BJ (cell line): ENCODE results near the gene ADARB2. TPM values are rescaled to one million over a fixed set of nuclear protein-coding genes. Genes with fewer than 3 reads are reported as not detected.

Experiments used
- CTCF ChIA-PET: fragments of 350-600 bp; formaldehyde crosslinking; extraction: SDS; loops from one replicate; lab custom pipeline; 2021; ENCODE audit warnings: antibody characterized with exemption, inconsistent platforms; lab: Yijun Ruan, JAX
- POLR2A ChIA-PET: fragments of 300-600 bp; sonication (Branson Sonifier 250); formaldehyde crosslinking; extraction: SDS; loops from one replicate; lab custom pipeline; 2021; ENCODE audit warnings: antibody characterized with exemption; lab: Charles Lee
- DNase-seq: peaks from one replicate; pipeline ENCODE4 v3.0.0-alpha.2; 2011; ENCODE audit warnings: low read depth
- H3K27me3 ChIP-seq: 2 replicates; pipeline ENCODE4 v1.6.0; 2011; ENCODE audit warnings: low read length; ENCODE audit not compliant: control insufficient read depth, insufficient read depth
- H3K36me3 ChIP-seq: 2 replicates; pipeline ENCODE4 v1.5.1; 2011; ENCODE audit warnings: low read length; ENCODE audit not compliant: control insufficient read depth, insufficient read depth
- H3K4me3 ChIP-seq: 2 replicates; pipeline ENCODE4 v1.5.1; 2011; ENCODE audit warnings: low read depth, mild to moderate bottlenecking, control low read depth, low read length
- polyA plus RNA-seq: library from polyadenylated mRNA; depleted of rRNA; stranded (reverse); fragments of >200 nt; gene quantifications from 2 replicates; pipeline ENCODE4 v1.2.3, GENCODE V29; 2011
- TF ChIP-seq, protein P1 (sequence below): IDR thresholded peaks from 2 replicates; pipeline ENCODE4 v1.5.1; 2011; ENCODE audit warnings: low read depth, mild to moderate bottlenecking, control low read depth, inconsistent platforms, low read length, moderate library complexity; ENCODE audit not compliant: insufficient read depth

ADARB2 gene
- polyA plus RNA-seq, 1 experiment: not detected

DNA sequence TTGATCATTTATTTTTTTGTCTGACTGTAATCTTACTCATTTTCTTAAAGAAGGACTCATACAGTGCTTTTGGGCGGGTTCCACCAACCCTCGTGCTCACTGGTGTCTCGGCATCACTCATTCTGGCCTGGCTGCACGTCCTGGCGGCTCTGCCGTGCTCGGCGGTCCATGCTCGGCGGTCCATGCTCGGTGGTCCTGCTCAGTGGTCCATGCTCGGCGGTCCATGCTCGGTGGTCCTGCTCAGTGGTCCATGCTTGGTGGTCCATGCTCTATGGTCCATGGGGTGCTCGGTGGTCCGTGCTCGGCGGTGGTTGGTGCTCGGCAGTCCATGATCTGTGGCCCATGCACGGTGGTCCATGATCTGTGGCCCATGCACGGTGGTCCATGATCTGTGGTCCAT is 608.7 kb downstream of the ADARB2 start:
- no peak for DNase-seq
- Histone ChIP-seq H3K4me3 (no peak overlapping the region), H3K27me3 (no peaks in the 10 kb centered on the region), H3K36me3 (peaks cover 20% of the 10 kb centered on the region)
- ChIA-PET CTCF (interaction anchor here (1.1 kb wide), 1 partner anchor 18 kb away, joined by 7 read pairs; no protein-coding TSS in a partner anchor), POLR2A (no interaction called here)
- TF ChIP-seq, protein P1, sequence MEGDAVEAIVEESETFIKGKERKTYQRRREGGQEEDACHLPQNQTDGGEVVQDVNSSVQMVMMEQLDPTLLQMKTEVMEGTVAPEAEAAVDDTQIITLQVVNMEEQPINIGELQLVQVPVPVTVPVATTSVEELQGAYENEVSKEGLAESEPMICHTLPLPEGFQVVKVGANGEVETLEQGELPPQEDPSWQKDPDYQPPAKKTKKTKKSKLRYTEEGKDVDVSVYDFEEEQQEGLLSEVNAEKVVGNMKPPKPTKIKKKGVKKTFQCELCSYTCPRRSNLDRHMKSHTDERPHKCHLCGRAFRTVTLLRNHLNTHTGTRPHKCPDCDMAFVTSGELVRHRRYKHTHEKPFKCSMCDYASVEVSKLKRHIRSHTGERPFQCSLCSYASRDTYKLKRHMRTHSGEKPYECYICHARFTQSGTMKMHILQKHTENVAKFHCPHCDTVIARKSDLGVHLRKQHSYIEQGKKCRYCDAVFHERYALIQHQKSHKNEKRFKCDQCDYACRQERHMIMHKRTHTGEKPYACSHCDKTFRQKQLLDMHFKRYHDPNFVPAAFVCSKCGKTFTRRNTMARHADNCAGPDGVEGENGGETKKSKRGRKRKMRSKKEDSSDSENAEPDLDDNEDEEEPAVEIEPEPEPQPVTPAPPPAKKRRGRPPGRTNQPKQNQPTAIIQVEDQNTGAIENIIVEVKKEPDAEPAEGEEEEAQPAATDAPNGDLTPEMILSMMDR: no peak

DNA sequence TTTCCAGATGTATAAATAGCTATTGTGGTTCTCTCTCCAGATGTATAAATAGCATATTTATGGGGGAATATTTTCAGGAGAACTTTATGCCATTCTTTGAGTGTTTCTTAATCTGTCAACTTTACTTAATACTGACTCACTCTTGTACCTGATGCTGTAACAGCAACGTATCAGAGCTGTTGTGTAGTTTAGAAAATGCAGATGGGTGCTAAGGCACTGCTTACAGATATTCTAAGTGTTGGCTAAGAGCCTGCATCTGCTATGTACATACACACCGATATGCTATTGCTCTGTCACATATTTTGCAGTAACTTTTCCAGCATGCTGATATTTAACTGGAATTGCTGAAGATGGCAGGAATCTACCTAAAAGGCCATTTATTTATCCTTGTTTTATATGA is 609.2 kb downstream of the ADARB2 start:
- ChIA-PET POLR2A (no interaction called here), CTCF (interaction anchor here (1.1 kb wide), 1 partner anchor 18 kb away, joined by 7 read pairs; no protein-coding TSS in a partner anchor)
- no peak for DNase-seq

DNA sequence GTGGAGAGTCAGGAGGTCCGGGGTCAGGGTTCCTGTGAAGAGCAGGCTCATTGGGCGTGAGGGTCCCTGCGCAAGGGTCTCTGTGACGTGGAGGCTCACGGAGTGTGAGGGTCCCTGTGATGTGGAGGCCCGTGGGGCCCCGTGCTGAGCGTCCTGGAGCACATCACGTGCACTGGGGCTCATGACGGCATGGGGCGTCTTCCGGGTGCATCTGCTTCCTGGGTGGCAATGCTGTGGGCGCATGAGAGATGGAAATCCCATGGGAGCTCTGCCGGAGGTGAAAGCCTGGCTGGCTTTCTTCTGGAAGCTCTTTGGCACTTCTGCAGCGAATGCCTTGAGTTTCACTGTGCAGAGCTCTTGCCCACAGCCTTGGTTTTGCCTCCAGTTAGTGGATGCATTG is 609.7 kb downstream of the ADARB2 start:
- H3K27me3 ChIP-seq: no peaks in the 10 kb centered on the region
- no peak for DNase-seq
- H3K4me3 ChIP-seq: no peak overlapping the region
- CTCF ChIA-PET: interaction anchor here (1.1 kb wide), 1 partner anchor 17 kb away, joined by 7 read pairs; no protein-coding TSS in a partner anchor
- POLR2A ChIA-PET: no interaction called here
- peaks cover 20% of the 10 kb centered on the region for H3K36me3 ChIP-seq
- TF ChIP-seq, protein P1: no peak

More for the DNA sequence above, 609.2 kb downstream of the ADARB2 start:
- TF ChIP-seq, protein P1: no peak
- Histone ChIP-seq H3K4me3 (no peak overlapping the region), H3K27me3 (no peaks in the 10 kb centered on the region), H3K36me3 (peaks cover 20% of the 10 kb centered on the region)
